OCI-LY3 (cell line): ENCODE data around the gene ANKRA2.
A peak's percentile ranks its signal among the peaks of the same experiment; 100 is the strongest.

Source experiments
- H2AFZ ChIP-seq: fragments of 200-600, 300-600 bp; shearing (Covaris generic); 2 replicates; pipeline ENCODE4 v1.6.0; 2014; ENCODE audit warnings: antibody characterized with exemption, low read depth, low read length
- H3K27ac ChIP-seq: fragments of 200-600, 300-600 bp; sonication (generic); 2 replicates; pipeline ENCODE4 v1.5.1; 2014; ENCODE audit warnings: mild to moderate bottlenecking, low read length, moderate library complexity, mixed read lengths
- H3K27me3 ChIP-seq: fragments of 200-600, 300-600 bp; sonication (generic); 2 replicates; pipeline ENCODE4 v1.6.1; 2014; ENCODE audit warnings: low read depth, low read length, mixed read lengths
- H3K36me3 ChIP-seq: fragments of 200-600, 300-600 bp; sonication (generic); replicated peaks from 2 replicates; pipeline ENCODE3; 2014; ENCODE audit warnings: low read depth, low read length, mixed read lengths
- H3K4me1 ChIP-seq: fragments of 300-600, 200-600 bp; sonication (generic); 2 replicates; pipeline ENCODE4 v1.6.1; 2014; ENCODE audit warnings: low read length, mixed read lengths
- H3K4me2 ChIP-seq: fragments of 200-600, 300-600 bp; sonication (generic); 2 replicates; pipeline ENCODE4 v1.6.1; 2014; ENCODE audit warnings: low read length, mixed read lengths
- H3K4me3 ChIP-seq: fragments of 300-600, 200-600 bp; sonication (generic); 2 replicates; pipeline ENCODE4 v1.5.1; 2014; ENCODE audit warnings: antibody characterized with exemption, mild to moderate bottlenecking, low read length, moderate library complexity
- H3K79me2 ChIP-seq: fragments of 300-600, 200-600 bp; shearing (Covaris generic); 2 replicates; pipeline ENCODE4 v1.6.1; 2014; ENCODE audit warnings: mild to moderate bottlenecking, low read length, mixed read lengths
- H3K9ac ChIP-seq: fragments of 300-600, 200-600 bp; shearing (Covaris generic); 2 replicates; pipeline ENCODE4 v1.6.0; 2014; ENCODE audit warnings: mild to moderate bottlenecking, low read length, moderate library complexity
- H3K9me3 ChIP-seq: fragments of 200-600, 300-600 bp; shearing (Covaris generic); 2 replicates; pipeline ENCODE4 v1.6.1; 2014; ENCODE audit warnings: low read length, mixed read lengths; ENCODE audit not compliant: insufficient read depth
- H4K20me1 ChIP-seq: fragments of 200-600, 300-600 bp; sonication (generic); 2 replicates; pipeline ENCODE4 v1.6.1; 2016; ENCODE audit warnings: low read length, mixed read lengths; ENCODE audit not compliant: insufficient read depth
- CTCF ChIP-seq: fragments of 200-600, 300-600 bp; sonication (generic); IDR thresholded peaks from 2 replicates; pipeline ENCODE4 v1.5.1; 2014; ENCODE audit warnings: antibody characterized with exemption, low read length, low read depth
- EZH2phosphoT487 ChIP-seq: fragments of 200-600 bp; shearing (Covaris generic); IDR thresholded peaks from 2 replicates; pipeline ENCODE4 v1.6.1; 2018; ENCODE audit warnings: antibody characterized with exemption, mixed run types, low read depth

ANKRA2 gene

GRCh38 chr5:73531356-73531755 lies 34.1 kb downstream of the ANKRA2 start:
- Histone ChIP-seq H2AFZ (no peak overlapping the region), H3K4me3 (no peak overlapping the region), H3K4me2 (no peak overlapping the region), H3K9me3 (no peaks in the 10 kb centered on the region), H3K79me2 (no peaks in the 10 kb centered on the region), H3K27me3 (no peaks in the 10 kb centered on the region), H3K4me1 (peaks cover 5% of the 10 kb centered on the region; the same call in 1 of the 2 replicates), H4K20me1 (no peaks in the 10 kb centered on the region), H3K36me3 (no peaks in the 10 kb centered on the region), H3K27ac (no peak overlapping the region), H3K9ac (no peak overlapping the region)
- TF ChIP-seq EZH2phosphoT487 (no peak), CTCF (no peak)

GRCh38 chr5:73529081-73529480 lies 36.4 kb downstream of the ANKRA2 start:
- H3K27ac ChIP-seq: no peak overlapping the region
- no peak overlapping the region for H3K4me3 ChIP-seq
- no peaks in the 10 kb centered on the region for H3K79me2 ChIP-seq
- H4K20me1 ChIP-seq: no peaks in the 10 kb centered on the region
- no peaks in the 10 kb centered on the region for H3K9me3 ChIP-seq
- H3K36me3 ChIP-seq: no peaks in the 10 kb centered on the region
- peaks cover 6% of the 10 kb centered on the region for H3K4me1 ChIP-seq
- H2AFZ ChIP-seq: no peak overlapping the region
- H3K4me2 ChIP-seq: no peak overlapping the region
- H3K27me3 ChIP-seq: no peaks in the 10 kb centered on the region
- H3K9ac ChIP-seq: no peak overlapping the region
- no peak for TF ChIP-seq CTCF
- no peak for TF ChIP-seq EZH2phosphoT487

- H3K4me1 ChIP-seq: peaks cover 14% of the 10 kb centered on the region
- no peaks in the 10 kb centered on the region for H3K79me2 ChIP-seq
- H3K9ac ChIP-seq: no peak overlapping the region
- H2AFZ ChIP-seq: no peak overlapping the region
- no peaks in the 10 kb centered on the region for H3K27me3 ChIP-seq
- no peak for TF ChIP-seq CTCF
- TF ChIP-seq EZH2phosphoT487: no peak
- no peak overlapping the region for H3K4me3 ChIP-seq
- H3K27ac ChIP-seq: no peak overlapping the region
- H3K36me3 ChIP-seq: no peaks in the 10 kb centered on the region
- no peaks in the 10 kb centered on the region for H4K20me1 ChIP-seq
- peak overlapping the region; percentile 26; the same call in 1 of the 2 replicates for H3K4me2 ChIP-seq
- no peaks in the 10 kb centered on the region for H3K9me3 ChIP-seq
Measured at GRCh38 chr5:73528248-73528647, 37.2 kb downstream of the ANKRA2 start.

GRCh38 chr5:73525606-73526203 lies 39.7 kb downstream of the ANKRA2 start:
- Histone ChIP-seq H2AFZ (no peak overlapping the region), H3K36me3 (no peaks in the 10 kb centered on the region), H3K27ac (no peak overlapping the region), H3K27me3 (no peaks in the 10 kb centered on the region), H3K4me2 (no peak overlapping the region), H3K9ac (no peak overlapping the region), H4K20me1 (no peaks in the 10 kb centered on the region), H3K4me3 (no peak overlapping the region), H3K9me3 (no peaks in the 10 kb centered on the region), H3K79me2 (no peaks in the 10 kb centered on the region), H3K4me1 (peaks cover 15% of the 10 kb centered on the region)
- TF ChIP-seq CTCF (no peak), EZH2phosphoT487 (no peak)
